Esophagus squamous epithelium (tissue), 5 donors: ENCODE data around the gene STX12. TPM values are rescaled to one million over a fixed set of nuclear protein-coding genes. Genes with fewer than 3 reads are reported as not detected.

ENCODE experiments used
- DNase-seq: peaks from one replicate; lab custom pipeline; 2025; lab: John Stamatoyannopoulos, UW
- H3K27ac ChIP-seq, 4 donors: fragments of 200-600 bp; sonication (generic); one replicate each; pipeline ENCODE4 v1.5.1; 2016 to 2019; ENCODE audit warnings: mild to moderate bottlenecking in 1 of 4
- H3K27me3 ChIP-seq, 4 donors: fragments of 200-600 bp; sonication (generic); 1 replicate in 3 of 4; 2 replicates in 1 of 4; pipeline versions ENCODE4 v1.5.1 to v1.6.0; 2017 to 2021; ENCODE audit warnings: antibody characterized with exemption in 1 of 4
- H3K36me3 ChIP-seq, 3 donors: fragments of 200-600 bp; sonication (generic); one replicate each; pipeline ENCODE4 v1.5.1; 2016 to 2019
- H3K4me1 ChIP-seq, 3 donors: fragments of 200-600 bp; sonication (generic); one replicate each; pipeline ENCODE4 v1.5.1; 2017 to 2019
- H3K4me3 ChIP-seq, 4 donors: fragments of 200-600 bp; sonication (generic); 1 replicate in 3 of 4; 2 replicates in 1 of 4; pipeline ENCODE4 v1.5.1; 2016 to 2019; ENCODE audit warnings: mild to moderate bottlenecking in 2 of 4, moderate library complexity in 1 of 4
- H3K9me3 ChIP-seq, 3 donors: fragments of 200-600 bp; sonication (generic); one replicate each; pipeline ENCODE4 v1.5.1; 2016 to 2019
- POLR2A ChIP-seq, 4 donors: fragments of 450-650 bp; IDR thresholded peaks; one replicate each; pipeline ENCODE4 v1.6.1; 2017; ENCODE audit warnings: antibody characterized with exemption in 4 of 4, mild to moderate bottlenecking in 4 of 4, moderate library complexity in 3 of 4
- WGBS, 2 donors: methylation state at CpG; one replicate each; pipeline ENCODE4 v1.1.5; 2018; 5-methylcytosine and 5-hydroxymethylcytosine counted together
- intact Hi-C: fragments of 100-400 bp; cut with DNase I; formaldehyde crosslinking; loops from one replicate; pipeline ENCODE4 v1.15.0; 2022
- total RNA-seq, 4 donors: library from RNA; depleted of rRNA; stranded (reverse); fragments of >200 nt; gene quantifications; one replicate each; pipeline ENCODE4 v1.1.0, GENCODE V29; 2016
- TF ChIP-seq, protein P1 (sequence below), 6 experiments: fragments of 450-650 bp in 4 of 6; fragments of 200-600 bp in 2 of 6; sonication (generic) in 2 of 6; IDR thresholded peaks; one replicate each; pipeline ENCODE4 v1.5.1; 2016 to 2019; ENCODE audit warnings: antibody characterized with exemption in 6 of 6, mild to moderate bottlenecking in 4 of 6, moderate library complexity in 4 of 6
- donor health status: DM: yes; HTN: yes; CAD: no.

The STX12 gene
- total RNA-seq, 4 donors from 2014 or later = 52.6 to 64.4 (median 56.8) TPM

DNA sequence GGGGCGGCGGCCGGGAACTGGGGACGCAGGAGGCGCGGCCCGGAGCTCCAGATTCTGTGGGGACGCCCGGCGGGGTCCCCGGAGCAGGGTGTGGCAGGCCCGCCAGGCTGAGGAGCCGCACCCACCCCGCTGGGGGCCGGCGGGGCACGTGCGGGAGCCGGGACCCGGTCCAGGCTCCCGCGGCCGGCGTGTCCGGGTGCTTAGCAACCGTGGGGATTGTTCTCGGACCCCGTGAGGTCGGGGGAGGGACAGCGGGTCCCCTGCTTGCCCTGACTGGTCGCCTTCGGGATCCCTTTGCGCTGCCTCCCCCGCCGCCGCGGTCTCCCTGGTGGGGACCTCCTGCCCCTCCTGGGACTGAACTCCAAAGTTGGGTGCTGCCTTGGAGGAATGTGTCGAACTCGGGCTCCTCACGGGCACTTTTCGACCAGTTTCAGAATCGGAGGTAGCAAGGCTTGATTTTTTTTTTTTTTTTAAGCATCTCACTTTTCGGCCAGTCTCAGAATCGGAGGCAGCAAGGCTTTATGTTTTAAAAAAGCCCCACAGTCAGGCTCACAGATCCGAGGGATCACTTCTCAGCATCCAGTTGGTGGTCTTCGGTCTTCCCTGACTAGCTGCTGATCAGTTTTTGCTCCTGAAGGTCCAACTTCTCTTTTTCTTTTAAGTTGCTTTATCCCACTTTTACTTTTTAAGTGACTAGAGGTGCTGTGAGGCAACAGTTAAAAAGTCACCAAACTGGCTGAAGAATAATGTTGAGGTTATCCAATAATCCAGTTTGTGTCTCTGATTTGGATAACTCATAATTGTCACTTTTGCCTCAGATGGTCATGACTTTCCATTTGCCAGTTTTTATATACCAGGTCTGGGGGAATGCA lies 46.6 kb upstream of the STX12 start:
- peak overlapping the region; percentile 91 to 94 (median 92) for H3K27ac ChIP-seq
- WGBS, 2 donors = 2% methylated on average over 10 to 15 of the region's 46 CpGs
- no peak for DNase-seq
- no peaks in the 10 kb centered on the region for H3K27me3 ChIP-seq
- peaks cover 6 to 21% (median 7%) of the 10 kb centered on the region in 3 donors for H3K4me1 ChIP-seq
- H3K36me3 ChIP-seq = peaks cover 0 to 31% (median 5%) of the 10 kb centered on the region in 3 donors
- peak overlapping the region; percentile 67 to 92 (median 78) for H3K4me3 ChIP-seq
- no peak for TF ChIP-seq POLR2A (IDR thresholded peaks at IDR 0.05)
- TF ChIP-seq, protein P1, sequence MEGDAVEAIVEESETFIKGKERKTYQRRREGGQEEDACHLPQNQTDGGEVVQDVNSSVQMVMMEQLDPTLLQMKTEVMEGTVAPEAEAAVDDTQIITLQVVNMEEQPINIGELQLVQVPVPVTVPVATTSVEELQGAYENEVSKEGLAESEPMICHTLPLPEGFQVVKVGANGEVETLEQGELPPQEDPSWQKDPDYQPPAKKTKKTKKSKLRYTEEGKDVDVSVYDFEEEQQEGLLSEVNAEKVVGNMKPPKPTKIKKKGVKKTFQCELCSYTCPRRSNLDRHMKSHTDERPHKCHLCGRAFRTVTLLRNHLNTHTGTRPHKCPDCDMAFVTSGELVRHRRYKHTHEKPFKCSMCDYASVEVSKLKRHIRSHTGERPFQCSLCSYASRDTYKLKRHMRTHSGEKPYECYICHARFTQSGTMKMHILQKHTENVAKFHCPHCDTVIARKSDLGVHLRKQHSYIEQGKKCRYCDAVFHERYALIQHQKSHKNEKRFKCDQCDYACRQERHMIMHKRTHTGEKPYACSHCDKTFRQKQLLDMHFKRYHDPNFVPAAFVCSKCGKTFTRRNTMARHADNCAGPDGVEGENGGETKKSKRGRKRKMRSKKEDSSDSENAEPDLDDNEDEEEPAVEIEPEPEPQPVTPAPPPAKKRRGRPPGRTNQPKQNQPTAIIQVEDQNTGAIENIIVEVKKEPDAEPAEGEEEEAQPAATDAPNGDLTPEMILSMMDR (IDR thresholded peaks at IDR 0.05) = no peak
- intact Hi-C loops = no loop called here
- no peaks in the 10 kb centered on the region for H3K9me3 ChIP-seq

DNA sequence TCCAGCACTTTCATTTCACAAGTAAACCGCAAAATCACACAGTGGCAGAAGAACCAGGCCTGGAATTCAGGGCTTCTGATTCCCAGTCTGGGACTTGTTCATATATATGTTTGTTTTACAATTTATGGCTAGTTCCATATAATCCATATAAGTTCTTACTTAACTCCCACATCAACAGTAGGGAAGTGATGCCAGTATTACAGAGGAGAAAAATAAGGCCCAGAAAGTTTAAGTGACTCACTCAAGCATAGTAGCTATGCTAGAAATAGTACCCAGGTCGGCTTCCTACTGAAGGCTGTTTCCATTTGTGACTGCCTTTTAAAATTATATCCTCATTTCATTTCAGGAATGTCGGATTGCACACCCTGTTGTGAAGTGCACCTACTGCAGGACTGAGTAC lies 45.9 kb upstream of the STX12 start:
- Histone ChIP-seq H3K9me3 (no peaks in the 10 kb centered on the region), H3K4me1 (peaks cover 6 to 21% (median 7%) of the 10 kb centered on the region in 3 donors), H3K27me3 (no peaks in the 10 kb centered on the region), H3K4me3 (peak overlapping the region in 1 of 4 donors; percentile 80), H3K27ac (peak overlapping the region in 2 of 4 donors; percentile 92), H3K36me3 (peaks cover 0 to 36% (median 5%) of the 10 kb centered on the region in 3 donors)
- TF ChIP-seq, protein P1 (IDR thresholded peaks at IDR 0.05) = no peak
- no peak for TF ChIP-seq POLR2A (IDR thresholded peaks at IDR 0.05)
- WGBS, 2 donors = 63 to 65% methylated on average over 3 of the region's 3 CpGs
- intact Hi-C loops = no loop called here
- DNase-seq = no peak

DNA sequence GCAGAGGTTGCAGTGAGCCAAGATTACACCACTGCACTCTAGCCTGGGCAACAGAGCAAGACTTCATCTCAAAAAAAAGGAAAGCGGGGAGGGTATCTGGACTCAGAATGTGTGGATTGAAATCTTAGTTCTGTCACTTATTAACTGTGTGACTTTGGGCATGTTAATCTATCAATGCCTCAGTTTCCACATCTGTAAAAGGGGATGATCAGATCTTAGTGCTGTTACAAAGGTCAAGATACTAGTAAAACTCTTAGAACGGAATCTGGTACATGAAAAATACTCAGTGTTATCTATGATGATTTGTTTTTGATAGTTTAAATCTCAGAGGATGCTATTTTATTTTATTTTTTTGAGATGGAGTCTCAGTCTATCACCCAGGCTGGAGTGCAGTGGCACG lies 36.8 kb upstream of the STX12 start:
- TF ChIP-seq, protein P1 (IDR thresholded peaks at IDR 0.05) = no peak
- no peak for TF ChIP-seq POLR2A (IDR thresholded peaks at IDR 0.05)
- H3K4me3 ChIP-seq = no peak overlapping the region
- no peak overlapping the region for H3K27ac ChIP-seq
- 92% methylated on average over 3 of the region's 3 CpGs for WGBS, 2 donors
- intact Hi-C loops = no loop called here
- peaks cover 0 to 87% (median 12%) of the 10 kb centered on the region in 3 donors for H3K36me3 ChIP-seq
- no peak for DNase-seq
- no peaks in the 10 kb centered on the region for H3K4me1 ChIP-seq
- H3K9me3 ChIP-seq = no peaks in the 10 kb centered on the region
- no peaks in the 10 kb centered on the region for H3K27me3 ChIP-seq

DNA sequence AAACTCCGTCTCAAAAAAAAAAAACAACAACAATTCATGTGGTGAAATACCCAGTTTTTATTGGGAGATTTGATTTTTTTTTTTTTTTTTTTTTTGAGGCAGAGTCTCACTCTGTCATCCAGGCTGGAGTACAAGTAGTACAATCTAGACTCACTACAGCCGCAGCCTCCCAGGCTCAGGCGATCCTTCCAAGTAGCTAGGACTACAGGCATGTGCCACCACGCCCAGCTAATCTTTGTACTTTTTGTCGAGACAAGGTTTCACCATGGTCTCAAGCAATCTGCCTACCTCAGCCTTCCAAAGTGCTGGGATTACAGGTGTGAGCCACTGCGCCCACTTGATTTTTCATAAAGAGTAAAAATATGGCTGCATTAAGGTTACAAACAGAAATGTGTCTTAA lies 31.9 kb upstream of the STX12 start:
- H3K9me3 ChIP-seq = no peaks in the 10 kb centered on the region
- no peaks in the 10 kb centered on the region for H3K27me3 ChIP-seq
- DNase-seq = no peak
- no peak overlapping the region for H3K4me3 ChIP-seq
- TF ChIP-seq, protein P1 (IDR thresholded peaks at IDR 0.05) = no peak
- no peak for TF ChIP-seq POLR2A (IDR thresholded peaks at IDR 0.05)
- 75 to 85% methylated on average over 6 of the region's 6 CpGs for WGBS, 2 donors
- peaks cover 13 to 80% (median 14%) of the 10 kb centered on the region in 3 donors for H3K36me3 ChIP-seq
- intact Hi-C loops = no loop called here
- H3K27ac ChIP-seq = no peak overlapping the region
- H3K4me1 ChIP-seq = no peaks in the 10 kb centered on the region

DNA sequence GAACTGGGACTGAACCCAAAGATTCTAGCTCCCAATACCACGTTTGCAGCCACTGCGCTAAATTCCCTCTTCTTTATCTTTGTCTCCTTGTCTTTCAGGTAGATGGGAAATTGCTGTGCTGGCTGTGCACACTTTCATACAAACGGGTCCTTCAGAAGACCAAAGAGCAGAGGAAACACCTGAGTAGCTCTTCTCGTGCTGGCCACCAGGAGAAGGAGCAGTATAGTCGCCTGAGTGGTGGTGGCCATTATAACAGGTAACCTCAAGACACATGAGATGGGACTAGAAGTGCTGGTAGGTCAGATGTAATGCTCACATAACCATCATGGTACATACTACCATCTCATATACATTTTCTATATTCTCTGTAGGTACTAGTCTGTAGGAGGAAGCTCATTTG lies 28.5 kb upstream of the STX12 start:
- H3K36me3 ChIP-seq = peaks cover 13 to 79% (median 21%) of the 10 kb centered on the region in 3 donors
- intact Hi-C loops = no loop called here
- DNase-seq = no peak
- no peaks in the 10 kb centered on the region for H3K27me3 ChIP-seq
- no peak overlapping the region for H3K4me3 ChIP-seq
- 82 to 83% methylated on average over 5 of the region's 5 CpGs for WGBS, 2 donors
- H3K4me1 ChIP-seq = no peaks in the 10 kb centered on the region
- no peak for TF ChIP-seq POLR2A (IDR thresholded peaks at IDR 0.05)
- TF ChIP-seq, protein P1 (IDR thresholded peaks at IDR 0.05) = no peak
- H3K9me3 ChIP-seq = no peaks in the 10 kb centered on the region
- no peak overlapping the region for H3K27ac ChIP-seq
